Uterus (tissue), 2 donors: ENCODE data around the gene USP17L10.
"Not testable (repeated sequence)": the region's sequence is repeated elsewhere in the genome, so short reads cannot be mapped to it uniquely, and the experiment has no call there.

Experiments used
- CTCF ChIP-seq, 4 experiments: fragments of 200-600 bp in 2 of 4; fragments of 450-650 bp in 2 of 4; sonication (generic) in 2 of 4; IDR thresholded peaks; one replicate each; pipeline ENCODE4 v1.5.1; 2016 to 2019; ENCODE audit warnings: antibody characterized with exemption in 4 of 4, mild to moderate bottlenecking in 2 of 4, moderate library complexity in 1 of 4
- POLR2A ChIP-seq, 2 donors: fragments of 450-650 bp; IDR thresholded peaks; one replicate each; pipeline ENCODE4 v1.6.1; 2016; ENCODE audit warnings: antibody characterized with exemption in 2 of 2, mild to moderate bottlenecking in 1 of 2, moderate library complexity in 1 of 2

GRCh38 chr4:9243579-9243978 is 33.1 kb downstream of the USP17L10 start, which contains the start of gene USP17L17:
- TF ChIP-seq CTCF, POLR2A (IDR thresholded peaks at IDR 0.05): not testable (repeated sequence)
